Ascending aorta (tissue), 2 donors: ENCODE results near the gene FBXL17. TPM values are rescaled to one million over a fixed set of nuclear protein-coding genes. Genes with fewer than 3 reads are reported as not detected.

Source experiments
- DNase-seq, 2 donors: peaks; one replicate each; pipeline ENCODE4 v3.0.0-alpha.2; 2019; ENCODE audit warnings: low spot score in 2 of 2
- H3K27ac ChIP-seq, 2 donors: fragments of 200-600 bp; sonication (generic); one replicate each; pipeline ENCODE4 v1.5.1; 2016 to 2017; ENCODE audit warnings: mild to moderate bottlenecking in 1 of 2
- H3K27me3 ChIP-seq: fragments of 200-600 bp; sonication (generic); one replicate; pipeline ENCODE4 v1.5.1; 2017
- H3K36me3 ChIP-seq, 2 donors: fragments of 200-600 bp; sonication (generic); one replicate each; pipeline ENCODE4 v1.5.1; 2016
- H3K4me1 ChIP-seq, 2 donors: fragments of 200-600 bp; sonication (generic); one replicate each; pipeline ENCODE4 v1.5.1; 2016 to 2017; ENCODE audit warnings: mild to moderate bottlenecking in 1 of 2
- H3K4me3 ChIP-seq, 2 donors: fragments of 200-600 bp; sonication (generic); one replicate each; pipeline ENCODE4 v1.5.1; 2016 to 2017; ENCODE audit warnings: mild to moderate bottlenecking in 1 of 2
- H3K9me3 ChIP-seq, 2 donors: fragments of 200-600 bp; sonication (generic); one replicate each; pipeline ENCODE4 v1.5.1; 2016
- intact Hi-C: fragments of 100-400 bp; cut with DNase I; formaldehyde crosslinking; loops from one replicate; pipeline ENCODE4 v1.15.1; 2023
- total RNA-seq: library from RNA; depleted of rRNA; stranded (reverse); fragments of >200 nt; gene quantifications from one replicate; pipeline ENCODE4 v1.1.0, GENCODE V29; 2016
- TF ChIP-seq, protein P1 (sequence below), 3 experiments: fragments of 200-600 bp in 2 of 3; fragments of 450-650 bp in 1 of 3; sonication (generic) in 2 of 3; IDR thresholded peaks; one replicate each; pipeline ENCODE4 v1.5.1; 2016 to 2019; ENCODE audit warnings: antibody characterized with exemption in 3 of 3, mild to moderate bottlenecking in 1 of 3, moderate library complexity in 1 of 3

Gene FBXL17
- total RNA-seq, 1 donor from 2014 or later = 13.6 TPM

DNA sequence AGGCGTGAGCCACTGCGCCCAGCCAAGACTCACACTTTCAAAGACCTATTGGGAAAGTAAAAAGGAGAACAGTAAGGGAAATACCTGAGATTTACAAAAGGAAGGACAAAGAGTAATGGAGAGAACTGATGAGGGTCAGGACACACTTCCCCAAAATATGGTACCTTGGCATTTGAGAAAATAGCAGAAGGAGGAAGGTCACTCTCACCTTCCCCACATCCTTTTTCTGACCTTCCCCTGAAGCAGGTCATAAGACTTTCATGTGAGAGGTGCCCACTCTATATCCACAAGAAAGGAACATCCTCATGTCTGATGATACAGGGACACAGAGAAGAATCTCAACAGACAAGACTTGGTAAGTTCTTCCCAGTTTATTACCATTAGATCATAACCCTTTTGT lies 272.8 kb downstream of the FBXL17 start:
- TF ChIP-seq, protein P1, sequence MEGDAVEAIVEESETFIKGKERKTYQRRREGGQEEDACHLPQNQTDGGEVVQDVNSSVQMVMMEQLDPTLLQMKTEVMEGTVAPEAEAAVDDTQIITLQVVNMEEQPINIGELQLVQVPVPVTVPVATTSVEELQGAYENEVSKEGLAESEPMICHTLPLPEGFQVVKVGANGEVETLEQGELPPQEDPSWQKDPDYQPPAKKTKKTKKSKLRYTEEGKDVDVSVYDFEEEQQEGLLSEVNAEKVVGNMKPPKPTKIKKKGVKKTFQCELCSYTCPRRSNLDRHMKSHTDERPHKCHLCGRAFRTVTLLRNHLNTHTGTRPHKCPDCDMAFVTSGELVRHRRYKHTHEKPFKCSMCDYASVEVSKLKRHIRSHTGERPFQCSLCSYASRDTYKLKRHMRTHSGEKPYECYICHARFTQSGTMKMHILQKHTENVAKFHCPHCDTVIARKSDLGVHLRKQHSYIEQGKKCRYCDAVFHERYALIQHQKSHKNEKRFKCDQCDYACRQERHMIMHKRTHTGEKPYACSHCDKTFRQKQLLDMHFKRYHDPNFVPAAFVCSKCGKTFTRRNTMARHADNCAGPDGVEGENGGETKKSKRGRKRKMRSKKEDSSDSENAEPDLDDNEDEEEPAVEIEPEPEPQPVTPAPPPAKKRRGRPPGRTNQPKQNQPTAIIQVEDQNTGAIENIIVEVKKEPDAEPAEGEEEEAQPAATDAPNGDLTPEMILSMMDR (IDR thresholded peaks at IDR 0.05) = no peak
- Histone ChIP-seq H3K27me3 (no peaks in the 10 kb centered on the region), H3K4me3 (no peak overlapping the region), H3K9me3 (peaks cover 5 to 7% of the 10 kb centered on the region in 2 donors), H3K27ac (no peak overlapping the region), H3K4me1 (no peaks in the 10 kb centered on the region), H3K36me3 (no peaks in the 10 kb centered on the region)
- DNase-seq = no peak
- intact Hi-C loops = no loop called here

DNA sequence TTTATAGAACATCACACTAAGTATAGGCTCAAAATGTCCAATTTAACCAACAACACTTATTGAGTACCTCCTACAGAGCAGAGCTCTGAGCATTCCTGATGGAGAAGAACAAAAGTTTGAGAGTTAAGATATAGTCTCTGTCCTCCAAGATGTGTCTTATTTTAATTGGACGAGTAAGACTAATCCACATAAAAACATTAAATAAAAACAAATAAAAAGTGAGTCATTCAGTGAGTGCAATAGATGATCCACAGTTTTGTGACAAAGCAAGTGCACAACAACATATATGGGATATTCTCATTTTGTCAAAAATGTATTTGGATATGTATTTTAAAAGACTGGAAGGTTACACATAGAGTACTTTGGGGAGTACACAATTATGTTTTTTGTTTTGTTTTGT lies 277.4 kb downstream of the FBXL17 start:
- intact Hi-C loops = no loop called here
- Histone ChIP-seq H3K9me3 (no peaks in the 10 kb centered on the region), H3K27ac (no peak overlapping the region), H3K4me1 (peaks cover 0 to 3% of the 10 kb centered on the region in 2 donors), H3K36me3 (no peaks in the 10 kb centered on the region), H3K27me3 (no peaks in the 10 kb centered on the region), H3K4me3 (no peak overlapping the region)
- DNase-seq = no peak
- TF ChIP-seq, protein P1 (IDR thresholded peaks at IDR 0.05) = no peak

DNA sequence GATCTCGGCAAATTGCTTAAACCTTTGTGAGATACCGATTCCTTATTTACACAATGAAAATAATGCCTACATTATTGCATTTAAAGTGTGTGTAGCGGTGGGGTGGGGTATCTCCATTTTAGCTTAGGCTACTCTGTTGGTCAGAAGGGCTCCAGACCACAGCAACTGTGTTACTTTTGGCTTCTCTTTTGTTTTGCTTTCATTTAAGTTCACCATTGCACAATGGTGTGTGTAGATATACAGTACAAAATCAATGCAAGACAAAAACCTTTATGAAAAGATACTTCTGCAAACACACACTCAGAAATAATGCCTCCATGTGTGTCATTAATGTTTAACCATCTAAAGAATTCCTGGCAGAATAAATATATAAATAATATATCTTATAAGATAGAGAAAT lies 279.4 kb downstream of the FBXL17 start:
- TF ChIP-seq, protein P1 (IDR thresholded peaks at IDR 0.05) = no peak
- Histone ChIP-seq H3K4me1 (peaks cover 0 to 3% of the 10 kb centered on the region in 2 donors), H3K36me3 (no peaks in the 10 kb centered on the region), H3K27ac (no peak overlapping the region), H3K9me3 (no peaks in the 10 kb centered on the region), H3K4me3 (no peak overlapping the region), H3K27me3 (no peaks in the 10 kb centered on the region)
- intact Hi-C loops = no loop called here
- no peak for DNase-seq

DNA sequence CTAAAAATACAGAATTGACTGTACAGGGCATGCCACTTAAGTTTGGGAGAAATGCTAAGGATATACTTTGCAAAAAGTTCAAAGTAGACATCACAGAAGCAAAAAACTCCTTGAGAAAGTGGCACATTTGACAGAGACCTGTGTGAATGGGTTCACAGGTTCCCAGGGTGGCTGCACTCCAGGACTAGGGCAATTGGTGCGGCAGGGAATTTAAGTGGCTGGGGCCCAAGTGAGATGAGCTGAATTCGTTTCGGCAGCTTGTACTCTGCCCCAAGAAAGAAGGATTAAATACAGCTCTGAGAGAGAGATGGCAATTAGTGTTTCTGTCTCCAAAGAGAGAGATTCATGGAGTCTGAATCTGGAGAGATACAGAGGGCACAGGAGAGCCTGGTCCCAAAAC lies 280.1 kb downstream of the FBXL17 start:
- Histone ChIP-seq H3K27me3 (no peaks in the 10 kb centered on the region), H3K4me3 (no peak overlapping the region), H3K9me3 (no peaks in the 10 kb centered on the region), H3K27ac (no peak overlapping the region), H3K36me3 (no peaks in the 10 kb centered on the region), H3K4me1 (peaks cover 0 to 3% of the 10 kb centered on the region in 2 donors)
- intact Hi-C loops = no loop called here
- DNase-seq = no peak
- TF ChIP-seq, protein P1 (IDR thresholded peaks at IDR 0.05) = no peak

DNA sequence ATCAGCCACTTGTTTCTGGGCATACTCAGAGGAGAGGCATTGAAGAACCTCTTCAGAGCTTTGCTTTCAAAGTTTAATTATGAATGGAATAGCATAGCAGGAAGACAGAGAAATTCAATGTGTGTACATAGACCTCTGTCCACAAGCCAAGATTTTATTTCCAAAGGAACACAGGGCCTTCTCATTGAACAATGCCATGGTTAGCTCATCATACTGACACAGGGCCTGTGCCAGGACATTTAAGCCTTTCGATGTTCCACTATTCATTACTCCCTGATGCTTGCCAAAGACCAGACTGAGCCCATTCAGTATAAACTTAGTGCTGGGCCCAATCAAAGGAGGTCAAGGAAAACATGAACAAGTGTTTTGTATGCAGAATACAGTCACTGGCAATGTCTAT lies 280.8 kb downstream of the FBXL17 start:
- Histone ChIP-seq H3K36me3 (no peaks in the 10 kb centered on the region), H3K9me3 (no peaks in the 10 kb centered on the region), H3K27ac (no peak overlapping the region), H3K27me3 (no peaks in the 10 kb centered on the region), H3K4me1 (peaks cover 0 to 3% of the 10 kb centered on the region in 2 donors), H3K4me3 (no peak overlapping the region)
- intact Hi-C loops = no loop called here
- TF ChIP-seq, protein P1 (IDR thresholded peaks at IDR 0.05) = no peak
- no peak for DNase-seq

DNA sequence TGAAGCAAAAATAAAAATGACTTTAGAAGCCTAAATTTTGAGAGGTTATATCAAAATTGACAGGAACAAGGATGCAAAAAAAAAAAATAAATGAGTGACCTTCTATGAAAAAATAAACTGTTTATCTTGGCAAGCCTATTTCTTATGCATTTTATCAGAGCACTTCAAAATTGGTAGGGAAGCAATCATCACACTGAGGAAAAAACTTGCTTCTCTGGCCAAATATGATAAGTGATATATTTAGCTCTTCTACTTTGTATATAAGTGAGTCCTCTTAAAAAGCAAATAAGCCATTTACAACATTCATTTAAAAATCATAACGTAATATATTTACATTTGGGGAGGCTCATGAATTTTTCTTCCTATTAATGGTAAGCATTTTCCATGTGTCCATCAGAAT lies 287.1 kb downstream of the FBXL17 start:
- DNase-seq = no peak
- no peak overlapping the region for H3K27ac ChIP-seq
- no peaks in the 10 kb centered on the region for H3K27me3 ChIP-seq
- intact Hi-C loops = no loop called here
- no peaks in the 10 kb centered on the region for H3K36me3 ChIP-seq
- no peaks in the 10 kb centered on the region for H3K4me1 ChIP-seq
- TF ChIP-seq, protein P1 (IDR thresholded peaks at IDR 0.05) = no peak
- no peak overlapping the region for H3K4me3 ChIP-seq
- H3K9me3 ChIP-seq = no peaks in the 10 kb centered on the region
